Panc1 (cell line): ENCODE data around the gene NUMB. TPM values are rescaled to one million over a fixed set of nuclear protein-coding genes. Genes with fewer than 3 reads are reported as not detected.

Experiments used
- ATAC-seq: fragments of 200-7000 bp; cut with Tn5 transposase; 2 replicates; pipeline ENCODE4 v1.9.1; 2020; ENCODE audit warnings: mild to moderate bottlenecking, moderate library complexity
- BruUV-seq: library from RNA; stranded (reverse); fragments of 400-500 nt; replicated peaks from 2 replicates; lab custom pipeline; 2021; lab: Mats Ljungman, UMichigan
- CTCF ChIA-PET: fragments of 300-600 bp; sonication (Branson Sonifier 250); formaldehyde crosslinking; loops from one replicate; lab custom pipeline; 2022; ENCODE audit warnings: antibody characterized with exemption; lab: Charles Lee
- POLR2A ChIA-PET: fragments of 300-600 bp; sonication (Branson Sonifier 250); formaldehyde crosslinking; loops from one replicate; lab custom pipeline; 2022; ENCODE audit warnings: antibody characterized with exemption; lab: Charles Lee
- DNase-seq: peaks from one replicate; pipeline ENCODE4 v3.0.0-alpha.2; 2010; ENCODE audit warnings: low read depth, low spot score
- H3K27ac ChIP-seq: 2 replicates; pipeline ENCODE4 v1.5.1; 2011; ENCODE audit warnings: mild to moderate bottlenecking, low read length, inconsistent platforms
- H3K27me3 ChIP-seq: fragments of 200-500 bp; sonication (Bioruptor generic); 2 replicates; pipeline ENCODE4 v1.6.0; 2014; ENCODE audit warnings: low read length, inconsistent platforms; ENCODE audit not compliant: control insufficient read depth, insufficient read depth
- H3K36me3 ChIP-seq: fragments of 200-500 bp; sonication (Bioruptor generic); 2 replicates; pipeline ENCODE4 v1.5.1; 2014; ENCODE audit warnings: inconsistent platforms, mild to moderate bottlenecking, low read length, moderate library complexity; ENCODE audit not compliant: control insufficient read depth, insufficient read depth
- H3K4me1 ChIP-seq: 2 replicates; pipeline ENCODE4 v1.5.1; 2011; ENCODE audit warnings: inconsistent platforms, mild to moderate bottlenecking, low read length, moderate library complexity; ENCODE audit not compliant: control insufficient read depth, insufficient read depth
- H3K4me3 ChIP-seq, 2 experiments: 2 replicates each; pipeline ENCODE4 v1.5.1; 2011 to 2012; ENCODE audit warnings: low read depth in 2 of 2, low read length in 2 of 2, mild to moderate bottlenecking in 2 of 2, inconsistent platforms in 1 of 2, moderate library complexity in 1 of 2
- H3K9me3 ChIP-seq: fragments of 200-500 bp; sonication (Bioruptor generic); 2 replicates; pipeline ENCODE4 v1.5.1; 2014; ENCODE audit warnings: low read depth, mild to moderate bottlenecking, inconsistent platforms, low read length, moderate library complexity; ENCODE audit not compliant: control insufficient read depth, insufficient read depth
- POLR2AphosphoS5 ChIP-seq: IDR thresholded peaks from 2 replicates; pipeline ENCODE4 v1.6.1; 2012; ENCODE audit warnings: mild to moderate bottlenecking, low read depth, low read length, moderate library complexity
- SIN3A ChIP-seq: IDR thresholded peaks from 2 replicates; pipeline ENCODE4 v1.6.1; 2012; ENCODE audit warnings: low read depth, mild to moderate bottlenecking, low read length, moderate library complexity, borderline replicate concordance; ENCODE audit not compliant: insufficient read depth
- TCF7L2 ChIP-seq: IDR thresholded peaks from 2 replicates; pipeline ENCODE4 v1.6.1; 2011; ENCODE audit warnings: mild to moderate bottlenecking, low read depth, low read length, inconsistent platforms
- in situ Hi-C: cut with HindIII; loops from 2 replicates; pipeline ENCODE4 v1.10.0; 2016; ENCODE audit warnings: low sequenced_read_pairs, low pct_unique_long_range_greater_than_20kb
- intact Hi-C: fragments of 100-400 bp; cut with micrococcal nuclease; formaldehyde crosslinking; loops from one replicate; pipeline ENCODE4 v1.10.0; 2022; ENCODE audit not compliant: unreplicated experiment
- total RNA-seq: library from RNA; stranded (reverse); gene quantifications from one replicate; pipeline ENCODE4 v1.2.1, GENCODE V29; 2021; ENCODE audit not compliant: unreplicated experiment
- TF ChIP-seq, protein P1 (sequence below): fragments of 450-650 bp; IDR thresholded peaks from 2 replicates; pipeline ENCODE4 v1.5.1; 2017; ENCODE audit warnings: mild to moderate bottlenecking
- TF ChIP-seq, protein P2 (sequence below), 2 experiments: IDR thresholded peaks; 2 replicates each; pipeline ENCODE4 v1.6.1; 2011 to 2012; ENCODE audit warnings: low read depth in 2 of 2, control low read depth in 1 of 2, low read length in 1 of 2, mild to moderate bottlenecking in 1 of 2, moderate library complexity in 1 of 2; ENCODE audit not compliant: insufficient read depth in 1 of 2

The NUMB gene
- total RNA-seq, 1 experiment from 2014 or later = 51.5 TPM

DNA sequence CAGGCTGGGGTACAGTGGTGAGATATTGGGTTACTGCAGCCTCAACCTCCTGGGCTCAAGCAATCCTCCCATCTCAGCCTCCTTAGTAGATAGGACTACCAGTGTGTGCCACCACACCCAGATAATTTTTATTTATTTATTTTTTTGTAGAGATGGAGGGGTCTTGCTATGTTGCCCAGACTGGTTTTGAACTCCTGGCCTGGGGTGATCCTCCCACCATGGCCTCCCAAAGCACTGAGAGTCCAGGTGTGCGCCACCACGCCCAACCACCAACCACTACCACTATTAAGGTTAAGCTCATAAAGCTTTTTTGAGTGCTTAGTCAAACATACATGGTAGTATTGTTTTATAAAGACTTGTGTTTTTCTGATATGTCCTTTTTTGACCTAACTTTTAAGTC is 36.2 kb upstream of the NUMB start:
- TF ChIP-seq TCF7L2 = no peak
- POLR2A ChIA-PET = no interaction called here
- intact Hi-C loops = no loop called here

DNA sequence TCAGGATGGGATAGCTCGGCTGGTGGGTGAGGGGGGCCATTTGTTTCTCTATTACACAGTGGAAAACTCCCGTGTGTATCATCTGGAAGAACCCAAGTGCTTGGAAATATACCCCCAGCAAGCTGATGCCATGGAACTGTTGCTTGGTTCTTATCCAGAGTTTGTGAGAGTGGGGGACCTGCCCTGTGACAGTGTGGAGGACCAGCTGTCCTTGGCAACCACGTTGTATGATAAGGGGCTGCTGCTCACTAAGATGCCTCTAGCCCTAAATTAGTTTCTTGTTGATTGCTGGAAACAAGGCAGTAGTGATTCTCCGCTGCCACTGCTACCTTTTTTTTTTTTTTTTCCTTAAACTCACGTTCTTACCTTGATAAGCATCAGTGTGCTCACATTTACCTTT is 34.3 kb upstream of the NUMB start:
- Histone ChIP-seq H3K27ac (peak overlapping the region; percentile 70; the same call in 1 of the 2 replicates), H3K4me1 (peaks cover 9% of the 10 kb centered on the region), H3K27me3 (no peaks in the 10 kb centered on the region), H3K4me3 (peak overlapping the region; percentile 67 to 70), H3K36me3 (no peaks in the 10 kb centered on the region), H3K9me3 (no peaks in the 10 kb centered on the region)
- ATAC-seq = no peak
- BruUV-seq = TSS peak; percentile 83
- TF ChIP-seq SIN3A = no peak
- TF ChIP-seq TCF7L2 = no peak
- TF ChIP-seq, protein P1, sequence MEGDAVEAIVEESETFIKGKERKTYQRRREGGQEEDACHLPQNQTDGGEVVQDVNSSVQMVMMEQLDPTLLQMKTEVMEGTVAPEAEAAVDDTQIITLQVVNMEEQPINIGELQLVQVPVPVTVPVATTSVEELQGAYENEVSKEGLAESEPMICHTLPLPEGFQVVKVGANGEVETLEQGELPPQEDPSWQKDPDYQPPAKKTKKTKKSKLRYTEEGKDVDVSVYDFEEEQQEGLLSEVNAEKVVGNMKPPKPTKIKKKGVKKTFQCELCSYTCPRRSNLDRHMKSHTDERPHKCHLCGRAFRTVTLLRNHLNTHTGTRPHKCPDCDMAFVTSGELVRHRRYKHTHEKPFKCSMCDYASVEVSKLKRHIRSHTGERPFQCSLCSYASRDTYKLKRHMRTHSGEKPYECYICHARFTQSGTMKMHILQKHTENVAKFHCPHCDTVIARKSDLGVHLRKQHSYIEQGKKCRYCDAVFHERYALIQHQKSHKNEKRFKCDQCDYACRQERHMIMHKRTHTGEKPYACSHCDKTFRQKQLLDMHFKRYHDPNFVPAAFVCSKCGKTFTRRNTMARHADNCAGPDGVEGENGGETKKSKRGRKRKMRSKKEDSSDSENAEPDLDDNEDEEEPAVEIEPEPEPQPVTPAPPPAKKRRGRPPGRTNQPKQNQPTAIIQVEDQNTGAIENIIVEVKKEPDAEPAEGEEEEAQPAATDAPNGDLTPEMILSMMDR = no peak
- TF ChIP-seq, protein P2, sequence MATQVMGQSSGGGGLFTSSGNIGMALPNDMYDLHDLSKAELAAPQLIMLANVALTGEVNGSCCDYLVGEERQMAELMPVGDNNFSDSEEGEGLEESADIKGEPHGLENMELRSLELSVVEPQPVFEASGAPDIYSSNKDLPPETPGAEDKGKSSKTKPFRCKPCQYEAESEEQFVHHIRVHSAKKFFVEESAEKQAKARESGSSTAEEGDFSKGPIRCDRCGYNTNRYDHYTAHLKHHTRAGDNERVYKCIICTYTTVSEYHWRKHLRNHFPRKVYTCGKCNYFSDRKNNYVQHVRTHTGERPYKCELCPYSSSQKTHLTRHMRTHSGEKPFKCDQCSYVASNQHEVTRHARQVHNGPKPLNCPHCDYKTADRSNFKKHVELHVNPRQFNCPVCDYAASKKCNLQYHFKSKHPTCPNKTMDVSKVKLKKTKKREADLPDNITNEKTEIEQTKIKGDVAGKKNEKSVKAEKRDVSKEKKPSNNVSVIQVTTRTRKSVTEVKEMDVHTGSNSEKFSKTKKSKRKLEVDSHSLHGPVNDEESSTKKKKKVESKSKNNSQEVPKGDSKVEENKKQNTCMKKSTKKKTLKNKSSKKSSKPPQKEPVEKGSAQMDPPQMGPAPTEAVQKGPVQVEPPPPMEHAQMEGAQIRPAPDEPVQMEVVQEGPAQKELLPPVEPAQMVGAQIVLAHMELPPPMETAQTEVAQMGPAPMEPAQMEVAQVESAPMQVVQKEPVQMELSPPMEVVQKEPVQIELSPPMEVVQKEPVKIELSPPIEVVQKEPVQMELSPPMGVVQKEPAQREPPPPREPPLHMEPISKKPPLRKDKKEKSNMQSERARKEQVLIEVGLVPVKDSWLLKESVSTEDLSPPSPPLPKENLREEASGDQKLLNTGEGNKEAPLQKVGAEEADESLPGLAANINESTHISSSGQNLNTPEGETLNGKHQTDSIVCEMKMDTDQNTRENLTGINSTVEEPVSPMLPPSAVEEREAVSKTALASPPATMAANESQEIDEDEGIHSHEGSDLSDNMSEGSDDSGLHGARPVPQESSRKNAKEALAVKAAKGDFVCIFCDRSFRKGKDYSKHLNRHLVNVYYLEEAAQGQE (IDR thresholded peaks at IDR 0.05; ENCODE audit: insufficient read depth in 1 of 2, low read depth in 2 of 2, low read length in 1 of 2) = no peak
- TF ChIP-seq POLR2AphosphoS5 = no peak
- POLR2A ChIA-PET = interaction anchor here (0.7 kb wide), 1 partner anchor 270 kb away, joined by 4 read pairs; no protein-coding TSS in a partner anchor
- CTCF ChIA-PET = no interaction called here
- DNase-seq = no peak
- in situ Hi-C loops = no loop called here
- intact Hi-C loops = no loop called here

More for the DNA sequence above, 36.2 kb upstream of the NUMB start:
- no TSS peak for BruUV-seq
- no peaks in the 10 kb centered on the region for H3K36me3 ChIP-seq
- no peaks in the 10 kb centered on the region for H3K9me3 ChIP-seq
- in situ Hi-C loops = no loop called here
- DNase-seq = no peak
- H3K27me3 ChIP-seq = no peaks in the 10 kb centered on the region
- CTCF ChIA-PET = interaction anchor here (0.5 kb wide), 1 partner anchor 179 kb away, joined by 5 read pairs; no protein-coding TSS in a partner anchor
- no peak for ATAC-seq
- no peak overlapping the region for H3K4me3 ChIP-seq
- no peak overlapping the region for H3K27ac ChIP-seq
- H3K4me1 ChIP-seq = peaks cover 8% of the 10 kb centered on the region

DNA sequence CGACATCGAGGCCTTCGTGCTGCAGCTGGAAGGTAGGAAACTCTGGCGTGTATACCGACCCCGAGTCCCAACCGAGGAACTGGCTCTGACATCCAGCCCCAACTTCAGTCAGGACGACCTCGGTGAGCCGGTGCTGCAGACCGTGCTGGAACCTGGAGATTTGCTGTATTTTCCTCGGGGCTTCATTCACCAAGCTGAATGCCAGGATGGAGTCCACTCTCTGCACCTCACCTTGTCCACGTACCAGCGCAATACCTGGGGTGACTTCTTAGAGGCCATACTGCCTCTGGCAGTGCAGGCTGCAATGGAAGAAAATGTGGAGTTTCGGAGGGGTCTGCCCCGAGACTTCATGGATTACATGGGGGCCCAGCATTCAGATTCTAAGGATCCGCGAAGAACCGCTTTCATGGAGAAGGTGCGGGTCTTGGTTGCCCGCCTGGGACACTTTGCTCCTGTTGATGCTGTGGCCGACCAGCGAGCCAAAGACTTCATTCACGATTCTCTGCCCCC is 33.8 kb upstream of the NUMB start:
- no peak for DNase-seq
- POLR2A ChIA-PET = interaction anchor here (0.7 kb wide), 1 partner anchor 270 kb away, joined by 4 read pairs; no protein-coding TSS in a partner anchor
- H3K27me3 ChIP-seq = no peaks in the 10 kb centered on the region
- H3K4me1 ChIP-seq = peaks cover 9% of the 10 kb centered on the region
- H3K36me3 ChIP-seq = no peaks in the 10 kb centered on the region
- H3K4me3 ChIP-seq = peak overlapping the region; percentile 67 to 70
- no peaks in the 10 kb centered on the region for H3K9me3 ChIP-seq
- intact Hi-C loops (no loop called here), in situ Hi-C loops (no loop called here)
- no TSS peak for BruUV-seq
- ATAC-seq = no peak
- TF ChIP-seq, protein P1 = no peak
- TF ChIP-seq TCF7L2 (no peak), POLR2AphosphoS5 (no peak), SIN3A (no peak)
- TF ChIP-seq, protein P2 (IDR thresholded peaks at IDR 0.05; ENCODE audit: insufficient read depth in 1 of 2, low read depth in 2 of 2, low read length in 1 of 2) = no peak
- CTCF ChIA-PET = no interaction called here
- H3K27ac ChIP-seq = peak overlapping the region; percentile 70
